ENCODE results near the gene RPS6KB2.

Gene RPS6KB2

DNA sequence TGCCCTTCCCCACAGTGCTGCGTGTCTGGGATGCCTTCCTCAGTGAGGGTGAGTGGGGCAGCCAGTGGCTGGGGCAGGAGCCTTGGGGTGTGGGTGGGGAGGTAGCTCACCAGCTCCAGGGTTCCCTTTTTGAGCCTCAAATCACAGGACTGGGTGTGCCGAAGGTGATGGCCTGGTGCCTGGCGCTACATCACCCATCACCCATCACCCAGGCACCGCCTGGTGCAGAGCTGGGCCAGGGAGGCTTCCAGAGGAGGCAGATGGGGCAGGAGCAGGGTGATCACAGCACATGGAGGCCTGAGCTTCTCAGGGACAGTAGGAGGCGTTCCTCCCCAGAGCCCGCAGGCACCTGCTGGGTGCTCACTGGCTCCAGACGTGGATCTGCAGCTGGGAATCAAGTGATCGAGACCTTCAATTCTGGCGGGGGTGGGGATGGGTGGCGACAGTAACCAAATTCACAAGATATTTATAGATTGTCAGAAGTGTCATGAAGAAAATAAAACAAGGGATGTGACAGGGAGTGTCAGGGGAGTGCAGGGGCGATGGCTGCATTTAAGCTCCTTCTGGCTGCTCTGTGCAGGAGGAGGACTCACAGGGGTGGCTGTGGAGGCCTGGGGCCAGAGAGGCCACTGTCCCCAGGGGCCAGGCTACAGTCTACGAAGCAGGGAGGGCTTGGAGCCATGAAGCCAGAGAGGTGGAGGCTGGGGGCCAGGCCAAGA, 21.2 kb upstream of the RPS6KB2 start:
- in situ Hi-C loops (cut with HindIII; ENCODE audit: low sequenced_read_pairs) = no loop called here
- no peak overlapping the region for H3K4me3 ChIP-seq (ENCODE audit: low read depth, low read length)
- no peak for DNase-seq (ENCODE audit: low read depth, low spot score)
- TF ChIP-seq CTCF (IDR thresholded peaks at IDR 0.05; ENCODE audit: low read depth, low read length) = no peak

DNA sequence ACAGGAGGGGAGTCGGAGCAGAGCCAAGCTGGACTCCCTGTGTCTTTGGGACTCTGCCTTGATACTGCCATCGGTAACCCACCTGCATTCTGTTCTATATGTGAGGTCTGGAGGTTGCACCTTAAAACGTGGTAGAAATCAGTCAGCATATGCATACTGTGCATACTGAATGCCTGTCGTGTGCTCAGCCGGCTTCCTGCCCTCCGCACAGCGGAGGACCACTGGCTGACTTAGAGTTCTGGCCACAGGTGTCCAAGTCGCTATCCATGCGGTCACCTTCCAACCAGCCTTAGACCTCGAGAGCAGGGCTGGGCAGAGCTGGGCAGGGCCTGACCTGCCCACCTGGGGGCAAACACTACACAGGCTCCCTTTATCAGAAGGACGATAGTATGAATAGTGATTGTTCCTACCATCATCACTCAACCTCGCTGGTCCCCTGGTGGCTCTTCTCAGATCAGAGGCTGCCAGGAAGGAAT, 20.6 kb upstream of the RPS6KB2 start:
- no peak overlapping the region for H3K4me3 ChIP-seq (ENCODE audit: low read depth, low read length)
- TF ChIP-seq CTCF (IDR thresholded peaks at IDR 0.05; ENCODE audit: low read depth, low read length) = no peak
- in situ Hi-C loops (cut with HindIII; ENCODE audit: low sequenced_read_pairs) = no loop called here
- no peak for DNase-seq (ENCODE audit: low read depth, low spot score)

- no peak for DNase-seq (ENCODE audit: low read depth, low spot score)
- TF ChIP-seq CTCF (IDR thresholded peaks at IDR 0.05; ENCODE audit: low read depth, low read length) = no peak
- in situ Hi-C loops (cut with HindIII; ENCODE audit: low sequenced_read_pairs) = no loop called here
- H3K4me3 ChIP-seq (ENCODE audit: low read depth, low read length) = no peak overlapping the region
These were observed 19.7 kb upstream of the RPS6KB2 start for GRCh38 chr11:67408437-67409200.

GRCh38 chr11:67409261-67409666, 19.0 kb upstream of the RPS6KB2 start:
- in situ Hi-C loops (cut with HindIII; ENCODE audit: low sequenced_read_pairs) = no loop called here
- no peak overlapping the region for H3K4me3 ChIP-seq (ENCODE audit: low read depth, low read length)
- DNase-seq (ENCODE audit: low read depth, low spot score) = no peak
- no peak for TF ChIP-seq CTCF (IDR thresholded peaks at IDR 0.05; ENCODE audit: low read depth, low read length)

DNA sequence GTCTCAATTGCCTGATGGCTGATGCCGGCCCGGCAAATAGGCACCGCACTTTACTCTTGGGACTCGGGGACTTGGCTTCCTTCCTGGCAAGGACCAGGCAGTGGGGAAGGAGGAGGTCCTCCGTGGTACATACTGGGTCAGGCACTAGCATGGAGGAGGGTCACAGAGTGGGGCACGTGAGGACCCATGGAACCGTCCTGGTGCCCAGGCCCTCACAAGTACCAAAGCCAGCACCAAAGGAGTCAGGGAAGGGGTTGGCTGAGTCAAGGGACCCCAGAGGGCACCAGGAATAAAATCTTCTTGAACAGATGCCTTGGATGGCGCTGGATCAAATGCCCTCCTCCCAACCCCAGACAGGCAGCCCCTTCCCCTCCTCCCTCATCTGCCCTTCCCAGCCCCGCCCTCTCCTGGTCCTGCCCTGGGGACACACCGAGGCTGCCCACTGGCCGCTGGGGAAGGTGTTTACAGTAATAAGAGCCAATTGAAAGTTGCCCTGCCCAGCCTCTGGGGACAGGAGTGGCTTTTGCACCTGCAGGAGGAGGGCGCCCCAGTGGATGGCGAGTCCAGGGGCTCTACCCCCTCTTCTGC, 18.4 kb upstream of the RPS6KB2 start:
- TF ChIP-seq CTCF (IDR thresholded peaks at IDR 0.05; ENCODE audit: low read depth, low read length) = no peak
- in situ Hi-C loops (cut with HindIII; ENCODE audit: low sequenced_read_pairs) = no loop called here
- no peak for DNase-seq (ENCODE audit: low read depth, low spot score)
- H3K4me3 ChIP-seq (ENCODE audit: low read depth, low read length) = no peak overlapping the region

DNA sequence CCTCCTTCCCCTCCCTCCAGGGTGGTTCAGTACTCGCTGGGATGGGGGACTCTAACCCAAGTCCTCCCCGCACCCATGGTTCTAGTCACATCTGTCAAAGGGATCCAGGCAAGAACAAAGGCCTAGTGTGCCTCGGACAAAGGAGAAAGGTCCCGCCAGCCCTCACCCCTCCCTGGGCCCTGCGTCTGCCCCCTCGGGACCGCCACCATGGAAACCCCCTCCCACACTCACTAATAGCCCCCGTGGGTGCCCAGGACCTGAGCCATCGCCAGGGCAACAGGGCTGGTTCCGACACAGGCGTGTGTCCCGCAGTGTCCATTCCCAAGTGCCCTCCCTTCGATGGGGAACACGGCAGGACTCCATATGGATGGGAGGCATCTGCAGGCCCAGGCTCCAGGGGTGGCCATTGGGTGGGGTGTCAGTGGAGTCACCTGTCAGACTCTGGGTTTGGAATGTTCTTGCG, 17.9 kb upstream of the RPS6KB2 start:
- no peak for DNase-seq (ENCODE audit: low read depth, low spot score)
- TF ChIP-seq CTCF (IDR thresholded peaks at IDR 0.05; ENCODE audit: low read depth, low read length) = no peak
- no peak overlapping the region for H3K4me3 ChIP-seq (ENCODE audit: low read depth, low read length)
- in situ Hi-C loops (cut with HindIII; ENCODE audit: low sequenced_read_pairs) = no loop called here
